Vagina (tissue), 2 donors: ENCODE results near the gene CNST.

Experiments
- CTCF ChIP-seq, 3 experiments: fragments of 450-650 bp in 2 of 3; fragments of 200-600 bp in 1 of 3; sonication (generic) in 1 of 3; IDR thresholded peaks; one replicate each; pipeline ENCODE4 v1.5.1; 2017 to 2019; ENCODE audit warnings: antibody characterized with exemption in 3 of 3, mild to moderate bottlenecking in 2 of 3, moderate library complexity in 2 of 3
- POLR2A ChIP-seq, 2 donors: fragments of 450-650 bp; IDR thresholded peaks; one replicate each; pipeline ENCODE4 v1.6.1; 2017; ENCODE audit warnings: antibody characterized with exemption in 2 of 2, mild to moderate bottlenecking in 2 of 2, moderate library complexity in 2 of 2
- POLR2AphosphoS5 ChIP-seq, 2 donors: sonication (generic); formaldehyde crosslinking; IDR thresholded peaks; one replicate each; pipeline ENCODE4 v1.9.0; 2017; ENCODE audit warnings: antibody characterized with exemption in 2 of 2, mild to moderate bottlenecking in 2 of 2, low read depth in 1 of 2; ENCODE audit not compliant: insufficient read depth in 1 of 2

GRCh38 chr1:246669659-246670058 is 103.4 kb downstream of the CNST start:
- no peak for TF ChIP-seq POLR2A (IDR thresholded peaks at IDR 0.05)
- TF ChIP-seq CTCF (IDR thresholded peaks at IDR 0.05), result no peak
- TF ChIP-seq POLR2AphosphoS5 (IDR thresholded peaks at IDR 0.05; ENCODE audit: insufficient read depth in 1 of 2, low read depth in 1 of 2), result no peak
